Measurements from ENCODE around the gene MYO1A.
A peak's percentile ranks its signal among the peaks of the same experiment; 100 is the strongest.

DNA sequence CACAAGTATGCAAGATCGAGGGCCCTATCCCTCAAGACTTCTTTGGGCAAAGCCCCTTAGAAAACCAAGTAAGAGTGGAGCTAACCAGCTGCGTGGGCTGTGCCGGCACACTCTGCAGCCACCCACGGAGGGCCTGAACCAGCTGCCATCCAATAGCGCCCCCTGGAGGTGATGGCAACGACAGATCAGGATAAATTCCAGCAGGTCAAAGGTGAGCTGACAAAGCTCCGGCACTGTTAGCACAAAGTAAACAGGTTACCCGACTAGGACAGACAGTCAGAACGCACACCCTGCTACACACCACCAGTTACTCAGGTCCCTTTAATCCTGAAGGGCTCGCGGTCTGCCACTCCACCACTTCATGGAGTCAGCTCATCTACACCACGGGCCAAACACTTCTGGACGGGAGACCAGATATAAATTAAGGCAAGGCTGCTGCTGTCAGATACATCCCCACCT is 48.5 kb downstream of the MYO1A start:
- TF ChIP-seq, protein P1, sequence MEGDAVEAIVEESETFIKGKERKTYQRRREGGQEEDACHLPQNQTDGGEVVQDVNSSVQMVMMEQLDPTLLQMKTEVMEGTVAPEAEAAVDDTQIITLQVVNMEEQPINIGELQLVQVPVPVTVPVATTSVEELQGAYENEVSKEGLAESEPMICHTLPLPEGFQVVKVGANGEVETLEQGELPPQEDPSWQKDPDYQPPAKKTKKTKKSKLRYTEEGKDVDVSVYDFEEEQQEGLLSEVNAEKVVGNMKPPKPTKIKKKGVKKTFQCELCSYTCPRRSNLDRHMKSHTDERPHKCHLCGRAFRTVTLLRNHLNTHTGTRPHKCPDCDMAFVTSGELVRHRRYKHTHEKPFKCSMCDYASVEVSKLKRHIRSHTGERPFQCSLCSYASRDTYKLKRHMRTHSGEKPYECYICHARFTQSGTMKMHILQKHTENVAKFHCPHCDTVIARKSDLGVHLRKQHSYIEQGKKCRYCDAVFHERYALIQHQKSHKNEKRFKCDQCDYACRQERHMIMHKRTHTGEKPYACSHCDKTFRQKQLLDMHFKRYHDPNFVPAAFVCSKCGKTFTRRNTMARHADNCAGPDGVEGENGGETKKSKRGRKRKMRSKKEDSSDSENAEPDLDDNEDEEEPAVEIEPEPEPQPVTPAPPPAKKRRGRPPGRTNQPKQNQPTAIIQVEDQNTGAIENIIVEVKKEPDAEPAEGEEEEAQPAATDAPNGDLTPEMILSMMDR (IDR thresholded peaks at IDR 0.05): peak; percentile 74 to 90 (median 82)
- TF ChIP-seq POLR2AphosphoS5 (IDR thresholded peaks at IDR 0.05): peak in 1 of 2 donors; percentile 16
- no peak for TF ChIP-seq POLR2A (IDR thresholded peaks at IDR 0.05)
